ENCODE data around the gene TSC22D4.

Gene TSC22D4

DNA sequence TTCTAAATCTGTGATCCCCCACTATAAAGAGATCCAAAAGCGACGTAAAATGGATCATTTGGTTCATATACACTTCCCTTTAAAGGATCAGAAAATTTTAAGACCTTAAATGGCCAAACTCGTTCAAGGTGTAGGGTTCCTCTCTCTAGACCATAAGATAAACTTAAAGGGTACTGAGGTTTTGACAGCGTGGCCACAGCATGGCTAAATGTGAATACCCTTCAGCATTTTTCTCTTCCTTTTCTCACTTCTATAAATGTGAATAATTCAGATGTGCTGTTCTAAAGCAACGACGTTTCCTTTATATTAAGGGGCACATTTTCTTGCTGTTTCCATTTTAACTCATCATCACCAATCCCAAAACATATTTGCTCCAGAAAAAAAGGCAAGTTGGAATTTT, 55.7 kb downstream of the TSC22D4 start:
- Mint-ChIP-seq H3K27ac (no peak overlapping the region), H3K9me3 (no peaks in the 10 kb centered on the region), H3K4me3 (no peak overlapping the region), H3K27me3 (ENCODE audit: low read depth) (no peaks in the 10 kb centered on the region), H3K4me1 (no peaks in the 10 kb centered on the region), H3K36me3 (ENCODE audit: low read depth) (no peaks in the 10 kb centered on the region)
- TF ChIP-seq, protein P1, sequence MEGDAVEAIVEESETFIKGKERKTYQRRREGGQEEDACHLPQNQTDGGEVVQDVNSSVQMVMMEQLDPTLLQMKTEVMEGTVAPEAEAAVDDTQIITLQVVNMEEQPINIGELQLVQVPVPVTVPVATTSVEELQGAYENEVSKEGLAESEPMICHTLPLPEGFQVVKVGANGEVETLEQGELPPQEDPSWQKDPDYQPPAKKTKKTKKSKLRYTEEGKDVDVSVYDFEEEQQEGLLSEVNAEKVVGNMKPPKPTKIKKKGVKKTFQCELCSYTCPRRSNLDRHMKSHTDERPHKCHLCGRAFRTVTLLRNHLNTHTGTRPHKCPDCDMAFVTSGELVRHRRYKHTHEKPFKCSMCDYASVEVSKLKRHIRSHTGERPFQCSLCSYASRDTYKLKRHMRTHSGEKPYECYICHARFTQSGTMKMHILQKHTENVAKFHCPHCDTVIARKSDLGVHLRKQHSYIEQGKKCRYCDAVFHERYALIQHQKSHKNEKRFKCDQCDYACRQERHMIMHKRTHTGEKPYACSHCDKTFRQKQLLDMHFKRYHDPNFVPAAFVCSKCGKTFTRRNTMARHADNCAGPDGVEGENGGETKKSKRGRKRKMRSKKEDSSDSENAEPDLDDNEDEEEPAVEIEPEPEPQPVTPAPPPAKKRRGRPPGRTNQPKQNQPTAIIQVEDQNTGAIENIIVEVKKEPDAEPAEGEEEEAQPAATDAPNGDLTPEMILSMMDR (IDR thresholded peaks at IDR 0.05; ENCODE audit: unreplicated experiment in 3 of 3) = no peak

DNA sequence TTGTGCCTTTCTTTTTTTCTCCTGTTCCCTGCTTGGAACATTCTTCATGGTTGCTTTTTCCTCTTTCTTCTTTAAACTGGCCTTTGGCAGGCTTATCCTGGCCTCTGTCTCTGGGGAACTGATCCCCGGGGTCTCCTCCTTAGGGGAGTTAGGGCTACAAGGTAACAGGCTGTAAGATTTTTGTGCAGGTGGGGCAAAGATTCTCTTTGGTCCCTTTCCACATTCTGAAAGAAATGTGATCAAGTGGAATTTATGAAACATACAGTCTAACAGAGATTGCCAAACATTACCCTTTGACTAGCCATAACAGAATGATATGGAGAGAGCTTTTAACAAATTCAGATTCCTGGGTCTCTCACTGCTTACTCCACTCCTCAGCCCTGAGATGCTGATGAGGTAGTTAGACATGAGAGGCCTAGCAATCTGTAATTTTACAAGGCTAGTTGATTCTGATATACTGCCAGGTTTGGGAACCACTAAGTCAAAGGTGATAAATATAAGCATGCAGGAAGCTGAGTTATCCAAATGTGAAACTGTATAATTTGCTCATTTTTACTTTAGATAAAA, 59.3 kb downstream of the TSC22D4 start:
- Mint-ChIP-seq H3K9me3 (no peaks in the 10 kb centered on the region), H3K4me1 (no peaks in the 10 kb centered on the region), H3K27me3 (ENCODE audit: low read depth) (no peaks in the 10 kb centered on the region), H3K36me3 (ENCODE audit: low read depth) (no peaks in the 10 kb centered on the region), H3K27ac (peak overlapping the region in 1 of 3 experiments; percentile 36), H3K4me3 (no peak overlapping the region)
- TF ChIP-seq, protein P1 (IDR thresholded peaks at IDR 0.05; ENCODE audit: unreplicated experiment in 3 of 3) = no peak

DNA sequence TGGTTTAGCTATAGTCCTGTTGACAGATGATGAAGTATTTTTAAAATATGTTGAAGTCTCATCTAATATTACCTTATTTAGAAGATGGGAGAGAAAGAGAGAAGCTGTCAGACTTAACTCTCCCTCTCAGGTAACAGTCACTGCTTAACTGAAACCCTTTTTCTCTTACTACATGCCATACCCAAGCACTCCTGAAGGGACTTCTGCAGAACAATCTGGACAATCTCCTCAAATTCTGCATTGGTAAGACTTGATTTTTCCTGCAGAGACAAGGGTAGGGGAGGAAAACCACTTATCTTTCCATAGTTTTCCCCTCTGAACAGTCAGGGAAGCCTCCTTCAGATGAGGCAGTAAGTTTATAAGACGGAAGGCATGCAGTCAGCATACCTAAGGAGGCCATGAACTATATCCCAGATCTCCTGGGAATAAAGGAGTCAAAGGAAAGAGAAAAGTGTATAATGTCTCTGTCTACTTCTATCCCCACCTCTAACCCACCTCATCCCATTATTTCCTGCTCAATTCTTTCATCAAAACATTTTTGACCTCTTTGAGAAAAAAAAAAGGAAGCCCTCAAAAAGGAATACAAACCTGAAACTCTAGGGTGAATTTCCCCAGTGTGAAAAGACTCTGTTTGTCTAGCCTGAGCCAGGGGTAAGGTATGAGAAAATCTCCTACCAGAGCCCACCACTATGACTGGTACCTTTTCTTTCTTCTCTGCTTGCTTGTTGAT, 59.9 kb downstream of the TSC22D4 start:
- Mint-ChIP-seq H3K9me3 (no peaks in the 10 kb centered on the region), H3K27ac (peak overlapping the region in 1 of 3 experiments; percentile 36), H3K27me3 (ENCODE audit: low read depth) (no peaks in the 10 kb centered on the region), H3K36me3 (ENCODE audit: low read depth) (no peaks in the 10 kb centered on the region), H3K4me3 (no peak overlapping the region), H3K4me1 (no peaks in the 10 kb centered on the region)
- TF ChIP-seq, protein P1 (IDR thresholded peaks at IDR 0.05; ENCODE audit: unreplicated experiment in 3 of 3) = no peak

All from nephron (organoid).